ACC112 (cell line): ENCODE results near the gene MAD1L1.
"Not testable (repeated sequence)": the region's sequence is repeated elsewhere in the genome, so short reads cannot be mapped to it uniquely, and the experiment has no call there.

ENCODE experiments used
- H2AFZ ChIP-seq: fragments of 200-600 bp; sonication (generic); one replicate; pipeline ENCODE4 v1.6.0; 2017; ENCODE audit warnings: antibody characterized with exemption, low read length; ENCODE audit not compliant: unreplicated experiment
- H3K27ac ChIP-seq: fragments of 200-600 bp; sonication (generic); 2 replicates; pipeline ENCODE4 v1.5.1; 2014; ENCODE audit warnings: low read depth, mild to moderate bottlenecking, antibody characterized with exemption, low read length, moderate library complexity
- H3K27me3 ChIP-seq: fragments of 200-600 bp; sonication (generic); 2 replicates; pipeline ENCODE4 v1.6.1; 2014; ENCODE audit warnings: mild to moderate bottlenecking, antibody characterized with exemption, low read length, moderate library complexity, mixed read lengths; ENCODE audit not compliant: insufficient read depth
- H3K36me3 ChIP-seq: fragments of 200-600 bp; sonication (generic); 2 replicates; pipeline ENCODE4 v1.6.1; 2016; ENCODE audit warnings: mild to moderate bottlenecking, antibody characterized with exemption, low read length, moderate library complexity, mixed read lengths; ENCODE audit not compliant: insufficient read depth
- H3K4me1 ChIP-seq: fragments of 200-600 bp; sonication (generic); one replicate; pipeline ENCODE4 v1.6.1; 2016; ENCODE audit warnings: low read length, mixed read lengths; ENCODE audit not compliant: insufficient read depth, unreplicated experiment, control insufficient read depth
- H3K4me3 ChIP-seq: fragments of 200-600 bp; sonication (generic); 2 replicates; pipeline ENCODE4 v1.5.1; 2014; ENCODE audit warnings: mild to moderate bottlenecking, low read depth, low read length
- H3K79me2 ChIP-seq: fragments of 200-600 bp; sonication (generic); one replicate; pipeline ENCODE4 v1.6.0; 2016; ENCODE audit warnings: low read length; ENCODE audit not compliant: control insufficient read depth, unreplicated experiment, insufficient read depth

The MAD1L1 gene

DNA sequence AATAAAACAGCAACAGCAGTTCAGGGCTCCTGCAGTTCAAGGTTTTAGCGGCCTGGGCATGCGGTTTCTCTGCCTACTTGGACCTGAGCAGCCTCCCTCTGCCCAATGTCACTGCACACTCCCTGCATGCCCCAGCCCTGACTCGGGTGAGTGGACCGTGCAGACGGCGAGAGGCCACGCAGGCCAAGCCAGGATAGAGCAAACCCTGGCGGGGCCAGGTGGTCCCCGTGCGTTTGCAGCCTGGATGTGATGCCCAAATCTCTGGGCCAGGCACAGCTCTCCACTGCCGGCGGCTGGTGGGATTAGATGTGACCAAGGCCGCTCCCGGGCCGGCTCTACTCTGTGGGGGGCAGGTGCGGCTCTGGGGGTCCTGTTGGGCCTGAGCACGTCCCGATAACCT, 392.0 kb downstream of the MAD1L1 start:
- not testable (repeated sequence) for H3K36me3 ChIP-seq, H3K4me1 ChIP-seq, H3K79me2 ChIP-seq, H3K4me3 ChIP-seq, H3K27me3 ChIP-seq, H2AFZ ChIP-seq, H3K27ac ChIP-seq

DNA sequence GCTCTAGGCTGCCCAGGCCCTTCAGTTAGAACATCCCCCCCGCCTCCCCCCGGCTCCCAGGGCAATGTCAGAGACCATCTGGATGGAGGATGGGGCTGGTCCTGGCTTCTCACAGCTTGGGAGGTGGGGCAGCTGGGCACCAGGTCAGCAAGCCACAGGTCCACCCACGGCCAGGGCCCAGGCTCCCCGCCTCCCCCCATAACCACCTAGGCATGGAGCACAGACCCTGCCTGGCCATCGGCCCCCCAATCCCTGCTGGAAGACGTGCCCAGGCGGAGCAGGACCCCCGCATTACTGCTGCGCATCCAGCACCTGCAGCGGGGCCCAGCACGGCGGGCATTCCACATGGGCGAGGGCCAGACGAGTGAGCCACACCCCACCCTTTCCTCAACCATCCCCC, 393.0 kb downstream of the MAD1L1 start:
- Histone ChIP-seq H3K4me3 (no peak overlapping the region), H3K79me2 (no peaks in the 10 kb centered on the region), H3K27ac (no peak overlapping the region), H2AFZ (no peak overlapping the region), H3K36me3 (no peaks in the 10 kb centered on the region), H3K27me3 (no peaks in the 10 kb centered on the region), H3K4me1 (no peaks in the 10 kb centered on the region)

DNA sequence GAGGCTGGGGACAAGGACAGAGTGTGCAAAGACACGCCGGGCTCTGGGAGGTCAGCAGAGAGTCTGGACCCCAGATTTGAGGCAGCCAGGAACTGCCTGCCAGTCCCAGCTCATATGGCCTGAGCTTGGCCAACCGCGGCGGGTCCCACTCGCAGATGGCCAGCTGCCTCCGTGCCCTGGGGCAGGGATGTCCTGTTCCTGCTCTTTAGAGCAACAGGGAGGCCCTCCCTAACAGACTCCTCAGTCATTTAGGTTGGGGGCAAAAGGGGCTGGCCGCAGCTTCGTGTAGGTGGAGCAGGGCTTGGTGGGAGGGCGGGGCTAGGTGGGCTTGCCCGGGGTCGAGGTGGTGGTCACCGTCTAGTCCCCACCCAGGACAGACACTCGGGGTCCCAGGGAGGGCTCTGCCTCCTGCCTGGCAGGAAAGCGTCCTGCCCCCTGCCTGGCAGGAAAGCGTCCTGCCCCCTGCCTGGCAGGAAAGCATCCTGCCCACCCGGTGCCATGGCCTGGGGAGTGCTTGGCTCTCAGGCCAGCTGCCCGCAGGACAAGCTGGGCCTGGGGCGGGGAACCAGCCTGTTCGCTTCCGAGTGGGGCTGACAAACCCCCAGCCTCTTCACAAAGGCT, 393.7 kb downstream of the MAD1L1 start:
- not testable (repeated sequence) for H3K79me2 ChIP-seq, H3K4me3 ChIP-seq, H3K36me3 ChIP-seq, H2AFZ ChIP-seq, H3K4me1 ChIP-seq, H3K27me3 ChIP-seq, H3K27ac ChIP-seq

DNA sequence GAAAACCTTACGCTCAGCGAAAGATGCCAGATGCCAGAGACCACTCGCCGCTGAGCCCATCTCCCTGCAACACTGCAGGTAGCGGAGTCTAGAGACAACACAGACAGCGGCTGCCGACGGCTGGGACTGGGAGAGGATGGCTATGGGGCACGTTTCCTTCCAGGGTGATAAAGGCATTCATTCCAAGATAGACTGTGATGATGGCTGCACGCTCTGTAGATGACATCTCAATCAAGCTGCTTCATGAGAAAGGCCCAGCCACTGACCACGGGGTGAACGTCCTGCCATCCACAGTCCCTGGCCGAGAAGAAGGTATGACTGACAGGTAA, 394.2 kb downstream of the MAD1L1 start:
- H3K79me2 ChIP-seq, H3K27ac ChIP-seq, H3K36me3 ChIP-seq, H2AFZ ChIP-seq, H3K4me3 ChIP-seq, H3K4me1 ChIP-seq, H3K27me3 ChIP-seq: not testable (repeated sequence)

DNA sequence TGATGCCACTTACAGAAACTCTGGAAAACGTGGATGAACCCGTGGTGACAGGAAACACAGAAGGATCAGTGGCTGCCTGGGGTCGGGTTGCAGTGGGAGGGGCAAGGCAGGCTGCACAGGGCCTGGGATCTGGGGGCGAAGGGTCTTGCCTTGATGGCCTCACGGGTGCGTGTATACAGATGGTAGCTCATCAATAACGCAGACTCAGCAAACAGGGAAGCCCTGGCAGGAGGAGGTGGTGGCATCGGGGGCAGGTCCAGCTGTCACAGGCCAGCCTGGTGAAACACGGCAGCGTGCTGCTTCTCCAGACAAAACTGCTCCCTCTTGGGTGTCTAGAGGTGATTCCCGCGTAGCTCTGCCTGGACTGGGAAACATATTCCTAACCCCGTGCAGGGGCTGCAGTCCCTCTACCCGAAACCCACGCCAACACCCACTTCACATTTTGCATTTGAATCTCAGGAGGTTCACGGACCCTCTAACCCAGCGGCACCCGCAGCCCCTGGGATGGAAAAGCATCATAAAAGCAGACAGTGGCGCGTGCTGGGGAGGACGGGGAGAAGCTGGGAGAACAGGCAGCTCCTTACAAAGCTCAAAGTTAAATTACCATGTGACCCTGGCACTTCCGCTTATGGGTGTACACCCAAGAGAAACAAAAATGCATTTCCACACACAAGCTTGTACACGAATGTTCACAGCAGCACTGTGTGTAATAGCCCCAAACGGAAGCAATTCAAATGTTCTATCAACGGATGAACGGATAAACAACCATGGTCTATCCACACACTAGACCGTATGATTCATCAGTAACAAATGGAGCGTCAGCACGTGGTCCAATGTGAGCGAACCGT, 394.8 kb downstream of the MAD1L1 start:
- not testable (repeated sequence) for H2AFZ ChIP-seq, H3K27me3 ChIP-seq, H3K27ac ChIP-seq

DNA sequence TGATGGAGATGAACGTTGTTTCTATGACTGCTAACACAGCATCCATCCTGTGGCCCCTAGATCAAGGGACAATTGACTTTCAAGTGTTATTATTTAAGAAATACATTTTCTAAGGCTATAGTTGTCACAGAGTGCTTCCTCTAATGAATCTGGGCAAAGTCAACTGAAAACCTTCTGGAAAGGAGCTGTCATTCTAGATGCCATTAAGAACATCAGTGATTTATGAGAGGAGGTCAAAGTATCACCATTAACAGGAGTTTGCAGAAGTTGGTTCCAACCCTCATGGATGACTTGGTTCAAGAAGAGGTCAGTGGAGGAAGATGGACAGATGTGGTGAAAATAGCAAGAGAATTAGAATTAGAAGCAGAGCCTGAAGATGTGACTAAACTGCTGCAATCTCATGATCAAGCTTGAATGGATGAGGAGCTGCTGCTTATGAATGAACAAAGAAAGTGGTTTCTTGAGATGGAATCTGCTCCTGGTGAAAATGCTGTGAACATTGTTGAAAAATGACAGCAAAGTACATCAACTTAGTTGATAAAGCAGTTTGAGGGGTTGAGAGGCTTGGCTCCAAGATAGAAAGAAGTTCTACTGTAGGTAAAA, 400.7 kb downstream of the MAD1L1 start:
- not testable (repeated sequence) for H3K4me1 ChIP-seq, H3K27me3 ChIP-seq, H3K36me3 ChIP-seq, H2AFZ ChIP-seq, H3K79me2 ChIP-seq, H3K27ac ChIP-seq, H3K4me3 ChIP-seq

More for the DNA sequence above, 394.8 kb downstream of the MAD1L1 start:
- not testable (repeated sequence) for H3K79me2 ChIP-seq, H3K4me3 ChIP-seq, H3K36me3 ChIP-seq, H3K4me1 ChIP-seq

DNA sequence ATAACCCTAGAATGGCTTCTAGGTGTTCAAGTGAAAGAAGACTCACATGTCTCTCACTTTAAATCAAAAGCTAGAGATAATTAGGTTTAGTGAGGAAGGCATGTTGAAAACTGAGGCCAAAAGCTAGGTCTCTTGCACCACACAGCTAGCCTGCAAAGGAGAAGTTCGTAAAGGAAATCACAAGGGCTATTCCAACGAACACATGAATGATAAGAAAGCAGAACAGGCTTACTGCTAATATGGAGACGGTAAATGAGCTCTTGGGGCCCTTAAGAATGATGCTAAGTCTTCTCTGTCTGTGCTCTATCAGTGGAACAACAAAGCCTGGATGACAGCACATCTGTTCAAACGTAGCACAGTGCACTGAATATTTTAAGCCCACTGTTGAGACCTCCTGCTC, 401.3 kb downstream of the MAD1L1 start:
- H3K36me3 ChIP-seq, H3K27ac ChIP-seq, H3K27me3 ChIP-seq, H3K79me2 ChIP-seq, H3K4me1 ChIP-seq, H2AFZ ChIP-seq, H3K4me3 ChIP-seq: not testable (repeated sequence)

DNA sequence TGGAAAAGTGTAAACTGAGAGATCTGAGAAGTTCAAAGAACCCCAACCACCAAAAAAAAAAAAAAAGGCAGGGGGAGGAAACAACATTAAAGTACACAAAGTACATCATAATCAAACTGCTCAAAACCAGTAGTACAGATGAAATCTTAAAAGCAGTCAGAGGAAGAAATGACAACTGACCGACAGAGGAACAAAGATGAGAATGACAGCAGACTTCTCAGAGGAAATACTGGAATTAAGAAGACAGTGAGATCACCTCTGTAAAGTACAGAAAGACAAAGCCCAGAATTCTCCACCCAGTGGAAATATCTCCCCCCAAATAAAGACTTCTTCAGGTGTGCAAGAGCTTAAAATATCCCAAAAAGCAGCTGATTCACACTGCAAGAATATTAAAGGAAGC, 403.1 kb downstream of the MAD1L1 start:
- H3K36me3 ChIP-seq, H3K79me2 ChIP-seq, H2AFZ ChIP-seq, H3K4me1 ChIP-seq, H3K4me3 ChIP-seq, H3K27ac ChIP-seq, H3K27me3 ChIP-seq: not testable (repeated sequence)

DNA sequence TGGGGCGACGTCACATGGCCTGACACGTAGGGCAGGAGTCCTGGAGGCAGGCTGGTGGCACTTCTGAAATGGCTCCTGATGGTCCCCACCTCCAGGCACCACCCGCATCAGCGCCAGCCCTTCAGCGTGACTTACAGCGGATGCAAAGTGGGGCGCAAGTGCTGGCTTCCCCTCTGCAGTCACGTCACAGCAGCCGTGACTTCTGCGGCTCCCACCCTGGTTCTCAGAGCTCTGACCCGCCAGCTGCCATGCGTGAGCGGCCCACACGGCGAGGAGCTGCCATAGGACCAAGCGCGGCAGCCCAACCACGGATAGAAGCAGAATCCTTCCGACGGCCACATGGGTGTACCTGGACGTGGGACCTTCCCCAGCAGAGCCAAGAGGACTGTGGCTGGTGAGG, 403.6 kb downstream of the MAD1L1 start:
- Histone ChIP-seq H2AFZ (no peak overlapping the region), H3K27ac (no peak overlapping the region), H3K36me3 (no peaks in the 10 kb centered on the region), H3K4me1 (no peaks in the 10 kb centered on the region), H3K4me3 (no peak overlapping the region), H3K27me3 (no peaks in the 10 kb centered on the region), H3K79me2 (no peaks in the 10 kb centered on the region)

DNA sequence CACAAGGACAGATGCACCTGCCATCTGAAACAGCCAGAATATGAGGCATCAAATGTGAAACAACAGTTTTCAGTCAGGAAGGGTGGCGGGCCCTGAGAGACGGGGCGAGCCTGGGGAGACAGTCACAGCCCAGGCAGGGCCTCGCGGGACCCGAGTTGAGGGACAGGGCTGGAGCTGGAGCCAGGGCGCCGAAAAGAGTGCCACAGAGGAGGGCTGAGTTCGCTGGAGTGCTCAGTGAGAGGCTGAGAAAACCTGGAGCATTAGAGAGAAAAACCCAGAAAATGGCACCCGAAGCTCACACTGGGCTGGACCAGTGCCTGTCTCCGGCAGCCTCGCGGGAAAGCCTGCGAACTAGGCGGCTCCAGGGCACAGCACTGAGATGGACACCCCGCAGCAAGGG, 404.6 kb downstream of the MAD1L1 start:
- not testable (repeated sequence) for H3K36me3 ChIP-seq, H3K4me1 ChIP-seq, H3K4me3 ChIP-seq, H3K27me3 ChIP-seq, H3K27ac ChIP-seq, H3K79me2 ChIP-seq, H2AFZ ChIP-seq

DNA sequence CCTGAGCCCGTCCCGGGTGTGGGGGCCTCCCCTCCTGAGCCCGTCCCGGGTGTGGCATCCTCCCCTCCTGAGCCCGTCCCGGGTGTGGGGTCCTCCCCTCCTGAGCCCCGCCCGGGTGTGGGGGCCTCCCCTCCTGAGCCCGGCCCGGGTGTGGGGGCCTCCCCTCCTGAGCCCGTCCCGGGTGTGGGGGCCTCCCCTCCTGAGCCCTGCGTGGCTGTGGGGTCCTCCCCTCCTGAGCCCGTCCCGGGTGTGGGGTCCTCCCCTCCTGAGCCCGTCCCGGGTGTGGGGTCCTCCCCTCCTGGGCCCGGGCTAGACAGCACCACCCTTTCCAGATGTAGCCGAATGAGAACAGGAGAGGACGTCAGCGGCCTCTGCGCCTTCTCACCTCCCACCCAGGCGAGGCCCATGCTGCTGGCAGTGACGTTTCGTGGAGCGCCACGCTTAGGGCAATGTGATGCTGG, 405.2 kb downstream of the MAD1L1 start:
- not testable (repeated sequence) for H3K4me3 ChIP-seq, H3K36me3 ChIP-seq, H3K79me2 ChIP-seq, H3K27me3 ChIP-seq, H3K4me1 ChIP-seq, H3K27ac ChIP-seq, H2AFZ ChIP-seq
